SK-N-SH (cell line): ENCODE results near the gene CEP57L1. TPM values are rescaled to one million over a fixed set of nuclear protein-coding genes. Genes with fewer than 3 reads are reported as not detected.

Experiments
- CTCF ChIA-PET: fragments of 300-600, 350-600 bp; formaldehyde crosslinking; extraction: SDS; loops from one replicate; lab custom pipeline; 2021; lab: Yijun Ruan, JAX
- POLR2A ChIA-PET: fragments of 350-600 bp; sonication (Branson Sonifier 250); formaldehyde crosslinking; extraction: SDS; loops from one replicate; lab custom pipeline; 2020; ENCODE audit warnings: antibody characterized with exemption, inconsistent platforms; lab: Yijun Ruan, JAX
- DNase-seq: peaks from one replicate; pipeline ENCODE4 v3.0.0; 2012
- H2AFZ ChIP-seq: fragments of 200-600 bp; sonication (generic); 2 replicates; pipeline ENCODE4 v1.8.1; 2016; ENCODE audit warnings: antibody characterized with exemption, mild to moderate bottlenecking, low read depth
- H3F3A ChIP-seq: fragments of 200-600 bp; sonication (generic); replicated peaks from 2 replicates; pipeline ENCODE3; 2016; ENCODE audit warnings: antibody characterized with exemption, mild to moderate bottlenecking; ENCODE audit not compliant: insufficient read depth
- H3K27ac ChIP-seq, 2 experiments: fragments of 200-500 bp in 1 of 2; fragments of 200-600 bp in 1 of 2; sonication (Bioruptor generic) in 1 of 2; sonication (generic), shearing (Covaris generic) in 1 of 2; 2 replicates each; pipeline versions ENCODE4 v1.5.1 to v1.6.1; 2014 to 2016; ENCODE audit warnings: low read depth in 2 of 2, inconsistent platforms in 1 of 2, low read length in 1 of 2, mild to moderate bottlenecking in 1 of 2, mixed read lengths in 1 of 2
- H3K27me3 ChIP-seq: fragments of 200-600 bp; sonication (generic), shearing (Covaris generic); 2 replicates; pipeline ENCODE4 v1.6.1; 2016; ENCODE audit warnings: mixed run types; ENCODE audit not compliant: insufficient read depth
- H3K36me3 ChIP-seq, 2 experiments: fragments of 200-500 bp in 1 of 2; fragments of 200-600 bp in 1 of 2; sonication (Bioruptor generic) in 1 of 2; sonication (generic) in 1 of 2; replicated peaks in 1 of 2; 2 replicates each; pipeline versions ENCODE3 to v1.5.1; 2014 to 2016; ENCODE audit warnings: low read length in 1 of 2, mild to moderate bottlenecking in 1 of 2; ENCODE audit not compliant: insufficient read depth in 2 of 2, control insufficient read depth in 1 of 2
- H3K4me1 ChIP-seq, 2 experiments: fragments of 200-500 bp in 1 of 2; fragments of 200-600 bp in 1 of 2; sonication (Bioruptor generic) in 1 of 2; sonication (generic), shearing (Covaris generic) in 1 of 2; 2 replicates each; pipeline versions ENCODE4 v1.5.1 to v1.6.1; 2014 to 2016; ENCODE audit warnings: low read depth in 1 of 2, low read length in 1 of 2, mixed run types in 1 of 2; ENCODE audit not compliant: insufficient read depth in 2 of 2, control insufficient read depth in 1 of 2
- H3K4me2 ChIP-seq: fragments of 200-600 bp; sonication (generic), shearing (Covaris generic); 2 replicates; pipeline ENCODE4 v1.6.1; 2017; ENCODE audit warnings: mixed run types
- H3K4me3 ChIP-seq, 2 experiments: fragments of 200-500 bp in 1 of 2; fragments of 200-600 bp in 1 of 2; sonication (Bioruptor generic) in 1 of 2; sonication (generic), shearing (Covaris generic) in 1 of 2; 2 replicates each; pipeline versions ENCODE4 v1.5.1 to v1.8.1; 2014 to 2016; ENCODE audit warnings: low read depth in 2 of 2, inconsistent platforms in 1 of 2, low read length in 1 of 2, mild to moderate bottlenecking in 1 of 2, mixed read lengths in 1 of 2, moderate library complexity in 1 of 2
- H3K79me2 ChIP-seq: fragments of 200-600 bp; sonication (generic); 2 replicates; pipeline ENCODE4 v1.8.1; 2017; ENCODE audit warnings: mild to moderate bottlenecking; ENCODE audit not compliant: insufficient read depth
- H3K9ac ChIP-seq: fragments of 200-600 bp; sonication (generic); 2 replicates; pipeline ENCODE4 v1.6.1; 2017; ENCODE audit warnings: mixed run types
- H3K9me2 ChIP-seq: fragments of 200-600 bp; sonication (generic); 2 replicates; pipeline ENCODE4 v1.6.1; 2017; ENCODE audit warnings: mixed run types
- H3K9me3 ChIP-seq: fragments of 200-600 bp; sonication (generic); 2 replicates; pipeline ENCODE4 v1.6.1; 2017; ENCODE audit warnings: mixed run types, mild to moderate bottlenecking, moderate library complexity
- H4K20me1 ChIP-seq: fragments of 200-600 bp; sonication (generic); 2 replicates; pipeline ENCODE4 v1.6.1; 2017; ENCODE audit warnings: mild to moderate bottlenecking, mixed run types; ENCODE audit not compliant: insufficient read depth
- EP300 ChIP-seq, 2 experiments: IDR thresholded peaks; 2 replicates each; pipeline versions ENCODE4 v1.4.0 to v1.6.1; 2012; ENCODE audit warnings: borderline replicate concordance in 1 of 2, low read depth in 1 of 2, low read length in 1 of 2
- FOXJ3 ChIP-seq: sonication (generic); formaldehyde crosslinking; IDR thresholded peaks from 2 replicates; pipeline ENCODE4 v1.5.1; 2020; ENCODE audit warnings: mild to moderate bottlenecking, missing genetic modification reagents
- FOXM1 ChIP-seq: IDR thresholded peaks from 2 replicates; pipeline ENCODE4 v1.4.0; 2012; ENCODE audit warnings: low read depth, mild to moderate bottlenecking
- GABPA ChIP-seq: IDR thresholded peaks from 2 replicates; pipeline ENCODE4 v1.4.0; 2012; ENCODE audit warnings: low read depth, mild to moderate bottlenecking
- GATA2 ChIP-seq: sonication (generic); formaldehyde crosslinking; IDR thresholded peaks from 2 replicates; pipeline ENCODE4 v1.5.0; 2020; ENCODE audit warnings: mild to moderate bottlenecking, missing genetic modification reagents
- JUND ChIP-seq: IDR thresholded peaks from 2 replicates; pipeline ENCODE4 v1.4.0; 2012
- MEF2A ChIP-seq: IDR thresholded peaks from 2 replicates; pipeline ENCODE4 v1.4.0; 2012; ENCODE audit warnings: low read depth, borderline replicate concordance
- MXI1 ChIP-seq: IDR thresholded peaks from 2 replicates; pipeline ENCODE4 v1.6.1; 2012; ENCODE audit warnings: mild to moderate bottlenecking, low read depth, low read length, improper control_type of control experiment
- NRF1 ChIP-seq: IDR thresholded peaks from 2 replicates; pipeline ENCODE4 v1.6.1; 2012; ENCODE audit warnings: low read depth, mild to moderate bottlenecking, low read length
- POLR2AphosphoS5 ChIP-seq: IDR thresholded peaks from 2 replicates; pipeline ENCODE4 v1.6.1; 2012; ENCODE audit warnings: low read depth, low read length
- RAD21 ChIP-seq: IDR thresholded peaks from 2 replicates; pipeline ENCODE4 v1.6.1; 2012; ENCODE audit warnings: mild to moderate bottlenecking, low read length
- RCOR1 ChIP-seq: fragments of 150-350 bp; IDR thresholded peaks from 2 replicates; pipeline ENCODE4 v1.6.1; 2017; ENCODE audit warnings: antibody characterized with exemption, low read length
- RFX5 ChIP-seq: IDR thresholded peaks from 2 replicates; pipeline ENCODE4 v1.6.1; 2012; ENCODE audit warnings: mild to moderate bottlenecking, improper control_type of control experiment, low read length
- RXRA ChIP-seq: IDR thresholded peaks from 2 replicates; pipeline ENCODE4 v1.4.0; 2012; ENCODE audit warnings: low read depth, mild to moderate bottlenecking, borderline replicate concordance
- SIN3A ChIP-seq: IDR thresholded peaks from 2 replicates; pipeline ENCODE4 v1.6.1; 2012; ENCODE audit warnings: low read depth, mild to moderate bottlenecking, low read length, moderate library complexity, borderline replicate concordance
- SMC3 ChIP-seq: IDR thresholded peaks from 2 replicates; pipeline ENCODE4 v1.6.1; 2012; ENCODE audit warnings: low read depth, low read length, improper control_type of control experiment
- TAF1 ChIP-seq: IDR thresholded peaks from 2 replicates; pipeline ENCODE4 v1.6.1; 2012; ENCODE audit warnings: low read depth, mild to moderate bottlenecking, low read length, moderate library complexity, borderline replicate concordance
- TCF12 ChIP-seq: IDR thresholded peaks from 2 replicates; pipeline ENCODE4 v1.4.0; 2012
- TEAD4 ChIP-seq: IDR thresholded peaks from 2 replicates; pipeline ENCODE4 v1.4.0; 2012; ENCODE audit warnings: mild to moderate bottlenecking, borderline replicate concordance; ENCODE audit not compliant: insufficient read depth
- YY1 ChIP-seq: IDR thresholded peaks from 2 replicates; pipeline ENCODE4 v1.4.0; 2012; ENCODE audit warnings: low read depth, mild to moderate bottlenecking
- WGBS: methylation state at CpG from one replicate; pipeline ENCODE4 v1.1.6; 2017; ENCODE audit warnings: low lambda C conversion rate; 5-methylcytosine and 5-hydroxymethylcytosine counted together
- polyA plus RNA-seq, 3 experiments: library from polyadenylated mRNA; depleted of rRNA; stranded (reverse); fragments of >200 nt; gene quantifications; 2 replicates each; pipeline ENCODE4 v1.2.3, GENCODE V29; 2012
- TF ChIP-seq, protein P1 (sequence below): fragments of 150-350 bp; IDR thresholded peaks from 2 replicates; pipeline ENCODE4 v1.6.1; 2016; ENCODE audit warnings: mild to moderate bottlenecking, low read depth, low read length
- TF ChIP-seq, protein P2 (sequence below): fragments of 150-350 bp; IDR thresholded peaks from 2 replicates; pipeline ENCODE4 v1.6.1; 2017; ENCODE audit warnings: antibody characterized with exemption, low read length, low read depth, borderline replicate concordance
- TF ChIP-seq, protein P3 (sequence below): IDR thresholded peaks from 2 replicates; pipeline ENCODE4 v1.6.1; 2012; ENCODE audit warnings: mild to moderate bottlenecking, low read depth, low read length, moderate library complexity
- TF ChIP-seq, protein P4 (sequence below): IDR thresholded peaks from 2 replicates; pipeline ENCODE4; 2012
- TF ChIP-seq, protein P5 (sequence below): IDR thresholded peaks from 2 replicates; pipeline ENCODE4 v1.4.0; 2012; ENCODE audit warnings: low read depth

The CEP57L1 gene
- polyA plus RNA-seq, 1 of the 3 experiments (the other 2 are of a cell fraction), result 7.3 TPM

DNA sequence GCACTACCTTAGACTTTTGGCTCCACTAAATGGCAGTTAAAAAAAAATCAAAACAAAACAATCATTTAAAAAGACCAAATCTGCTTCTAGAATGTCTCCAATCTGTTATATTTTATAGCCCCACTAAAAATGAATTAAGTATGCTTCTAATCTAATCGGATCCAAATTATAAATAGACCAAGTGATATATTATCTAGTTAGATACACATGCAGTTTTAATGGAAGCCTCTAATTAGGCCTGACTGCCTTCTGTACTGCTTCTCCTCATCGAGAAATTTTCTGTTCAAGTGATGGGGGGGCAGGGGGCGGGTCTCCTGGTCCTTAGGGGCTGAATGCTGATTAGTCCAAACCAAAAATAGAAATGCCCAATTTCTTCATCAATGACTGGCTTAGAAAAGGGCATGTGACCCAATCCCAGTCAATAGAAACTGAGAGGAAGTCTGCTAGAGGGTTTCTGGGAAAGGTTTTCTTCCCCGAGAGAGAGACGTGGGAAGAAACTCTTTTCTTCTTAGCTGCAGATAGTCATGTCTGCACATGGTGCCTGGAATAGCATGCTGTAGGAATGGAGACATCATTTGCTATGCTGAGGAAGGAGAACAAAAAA lies 7.5 kb upstream of the CEP57L1 start:
- Histone ChIP-seq H3K36me3 (peaks cover 0 to 4% of the 10 kb centered on the region in 2 experiments), H3K27ac (peak overlapping the region in 1 of 2 experiments; percentile 85; a peak in 2 of 4 replicates), H3K79me2 (peaks cover 45% of the 10 kb centered on the region), H3K9me3 (no peaks in the 10 kb centered on the region), H4K20me1 (peaks cover 4% of the 10 kb centered on the region; the same call in 1 of the 2 replicates), H3K4me1 (peaks cover 5 to 25% of the 10 kb centered on the region in 2 experiments; a peak in 2 of 4 replicates), H3K9me2 (no peaks in the 10 kb centered on the region), H3K27me3 (no peaks in the 10 kb centered on the region), H3K9ac (no peak overlapping the region), H3K4me2 (no peak overlapping the region), H2AFZ (no peak overlapping the region)
- peak; percentile 60 for DNase-seq
- POLR2A ChIA-PET, result no interaction called here
- 44% methylated on average over 5 of the region's 5 CpGs for whole genome bisulfite sequencing
- CTCF ChIA-PET, result interaction anchor here (1.7 kb wide), 1 partner anchor 100 kb away, joined by 4 read pairs; no protein-coding TSS in a partner anchor
- TF ChIP-seq, protein P1, sequence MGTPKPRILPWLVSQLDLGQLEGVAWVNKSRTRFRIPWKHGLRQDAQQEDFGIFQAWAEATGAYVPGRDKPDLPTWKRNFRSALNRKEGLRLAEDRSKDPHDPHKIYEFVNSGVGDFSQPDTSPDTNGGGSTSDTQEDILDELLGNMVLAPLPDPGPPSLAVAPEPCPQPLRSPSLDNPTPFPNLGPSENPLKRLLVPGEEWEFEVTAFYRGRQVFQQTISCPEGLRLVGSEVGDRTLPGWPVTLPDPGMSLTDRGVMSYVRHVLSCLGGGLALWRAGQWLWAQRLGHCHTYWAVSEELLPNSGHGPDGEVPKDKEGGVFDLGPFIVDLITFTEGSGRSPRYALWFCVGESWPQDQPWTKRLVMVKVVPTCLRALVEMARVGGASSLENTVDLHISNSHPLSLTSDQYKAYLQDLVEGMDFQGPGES, result no peak
- TF ChIP-seq MEF2A (no peak), TAF1 (no peak), EP300 (IDR thresholded peaks at IDR 0.05; ENCODE audit: borderline replicate concordance in 1 of 2, low read depth in 1 of 2, low read length in 1 of 2) (peak in 1 of 2 experiments; percentile 66; a peak in 1 of 4 replicates), RCOR1 (peak; percentile 23; the same call in 1 of the 2 replicates), SIN3A (no peak), TCF12 (no peak), GATA2 (CRISPR knock-in tag) (0 out of 2 replicates have a peak, but pooled peaks have one; percentile 18), MXI1 (peak; percentile 38; the same call in 1 of the 2 replicates), GABPA (no peak), RFX5 (no peak), TEAD4 (no peak), NRF1 (no peak), FOXJ3 (no peak), JUND (no peak), RAD21 (no peak), FOXM1 (no peak), RXRA (no peak), POLR2AphosphoS5 (no peak), SMC3 (no peak), YY1 (no peak)
- TF ChIP-seq, protein P2, sequence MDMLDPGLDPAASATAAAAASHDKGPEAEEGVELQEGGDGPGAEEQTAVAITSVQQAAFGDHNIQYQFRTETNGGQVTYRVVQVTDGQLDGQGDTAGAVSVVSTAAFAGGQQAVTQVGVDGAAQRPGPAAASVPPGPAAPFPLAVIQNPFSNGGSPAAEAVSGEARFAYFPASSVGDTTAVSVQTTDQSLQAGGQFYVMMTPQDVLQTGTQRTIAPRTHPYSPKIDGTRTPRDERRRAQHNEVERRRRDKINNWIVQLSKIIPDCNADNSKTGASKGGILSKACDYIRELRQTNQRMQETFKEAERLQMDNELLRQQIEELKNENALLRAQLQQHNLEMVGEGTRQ, result no peak
- TF ChIP-seq, protein P3, sequence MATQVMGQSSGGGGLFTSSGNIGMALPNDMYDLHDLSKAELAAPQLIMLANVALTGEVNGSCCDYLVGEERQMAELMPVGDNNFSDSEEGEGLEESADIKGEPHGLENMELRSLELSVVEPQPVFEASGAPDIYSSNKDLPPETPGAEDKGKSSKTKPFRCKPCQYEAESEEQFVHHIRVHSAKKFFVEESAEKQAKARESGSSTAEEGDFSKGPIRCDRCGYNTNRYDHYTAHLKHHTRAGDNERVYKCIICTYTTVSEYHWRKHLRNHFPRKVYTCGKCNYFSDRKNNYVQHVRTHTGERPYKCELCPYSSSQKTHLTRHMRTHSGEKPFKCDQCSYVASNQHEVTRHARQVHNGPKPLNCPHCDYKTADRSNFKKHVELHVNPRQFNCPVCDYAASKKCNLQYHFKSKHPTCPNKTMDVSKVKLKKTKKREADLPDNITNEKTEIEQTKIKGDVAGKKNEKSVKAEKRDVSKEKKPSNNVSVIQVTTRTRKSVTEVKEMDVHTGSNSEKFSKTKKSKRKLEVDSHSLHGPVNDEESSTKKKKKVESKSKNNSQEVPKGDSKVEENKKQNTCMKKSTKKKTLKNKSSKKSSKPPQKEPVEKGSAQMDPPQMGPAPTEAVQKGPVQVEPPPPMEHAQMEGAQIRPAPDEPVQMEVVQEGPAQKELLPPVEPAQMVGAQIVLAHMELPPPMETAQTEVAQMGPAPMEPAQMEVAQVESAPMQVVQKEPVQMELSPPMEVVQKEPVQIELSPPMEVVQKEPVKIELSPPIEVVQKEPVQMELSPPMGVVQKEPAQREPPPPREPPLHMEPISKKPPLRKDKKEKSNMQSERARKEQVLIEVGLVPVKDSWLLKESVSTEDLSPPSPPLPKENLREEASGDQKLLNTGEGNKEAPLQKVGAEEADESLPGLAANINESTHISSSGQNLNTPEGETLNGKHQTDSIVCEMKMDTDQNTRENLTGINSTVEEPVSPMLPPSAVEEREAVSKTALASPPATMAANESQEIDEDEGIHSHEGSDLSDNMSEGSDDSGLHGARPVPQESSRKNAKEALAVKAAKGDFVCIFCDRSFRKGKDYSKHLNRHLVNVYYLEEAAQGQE, result no peak
- TF ChIP-seq, protein P4, sequence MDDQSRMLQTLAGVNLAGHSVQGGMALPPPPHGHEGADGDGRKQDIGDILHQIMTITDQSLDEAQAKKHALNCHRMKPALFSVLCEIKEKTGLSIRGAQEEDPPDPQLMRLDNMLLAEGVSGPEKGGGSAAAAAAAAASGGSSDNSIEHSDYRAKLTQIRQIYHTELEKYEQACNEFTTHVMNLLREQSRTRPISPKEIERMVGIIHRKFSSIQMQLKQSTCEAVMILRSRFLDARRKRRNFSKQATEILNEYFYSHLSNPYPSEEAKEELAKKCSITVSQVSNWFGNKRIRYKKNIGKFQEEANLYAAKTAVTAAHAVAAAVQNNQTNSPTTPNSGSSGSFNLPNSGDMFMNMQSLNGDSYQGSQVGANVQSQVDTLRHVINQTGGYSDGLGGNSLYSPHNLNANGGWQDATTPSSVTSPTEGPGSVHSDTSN, result no peak
- TF ChIP-seq, protein P5, sequence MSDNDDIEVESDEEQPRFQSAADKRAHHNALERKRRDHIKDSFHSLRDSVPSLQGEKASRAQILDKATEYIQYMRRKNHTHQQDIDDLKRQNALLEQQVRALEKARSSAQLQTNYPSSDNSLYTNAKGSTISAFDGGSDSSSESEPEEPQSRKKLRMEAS, result no peak
- TF ChIP-seq, all 33 proteins: peak for 4
- H3K4me3 ChIP-seq, result no peak overlapping the region
- no peaks in the 10 kb centered on the region for H3F3A ChIP-seq
